GM12878 (cell line): ENCODE measurements around the gene ASMTL. TPM values are rescaled to one million over a fixed set of nuclear protein-coding genes. Genes with fewer than 3 reads are reported as not detected.
A peak's percentile ranks its signal among the peaks of the same experiment; 100 is the strongest.

Experiments
- ATAC-seq: fragments of 200-7000 bp; cut with Tn5 transposase; 3 replicates; pipeline ENCODE4 v1.9.1; 2020; ENCODE audit warnings: mild to moderate bottlenecking, moderate library complexity
- BruUV-seq: library from RNA; stranded (reverse); fragments of 400-500 nt; replicated peaks from 2 replicates; lab custom pipeline; 2021; lab: Mats Ljungman, UMichigan
- CTCF ChIA-PET: fragments of 300-600 bp; sonication (Branson Sonifier 250); formaldehyde crosslinking; extraction: SDS; loops from one replicate; lab custom pipeline; 2021; ENCODE audit warnings: inconsistent platforms; lab: Yijun Ruan, JAX
- POLR2A ChIA-PET: fragments of 350-600 bp; formaldehyde crosslinking; extraction: SDS; loops from one replicate; lab custom pipeline; 2021; ENCODE audit warnings: inconsistent platforms; lab: Charles Lee
- RAD21 ChIA-PET: fragments of 300-600 bp; sonication (Branson Sonifier 250); formaldehyde crosslinking; loops from one replicate; lab custom pipeline; 2023; ENCODE audit warnings: antibody characterized with exemption; ENCODE audit not compliant: unreplicated experiment; lab: Charles Lee
- SMC1A ChIA-PET: fragments of 300-600 bp; sonication (Branson Sonifier 250); formaldehyde crosslinking; loops from one replicate; lab custom pipeline; 2023; ENCODE audit not compliant: unreplicated experiment, uncharacterized antibody; lab: Charles Lee
- DNase-seq: peaks from one replicate; pipeline ENCODE4 v3.0.0-alpha.2; 2011; ENCODE audit warnings: low read depth, low spot score
- FAIRE-seq: peaks from 3 replicates; lab custom pipeline; 2011; peaks lifted over from hg19 to GRCh38; lab: Jason Lieb, UNC
- H2AFZ ChIP-seq: 2 replicates; pipeline ENCODE4 v1.6.0; 2011; ENCODE audit warnings: low read depth, low read length, control low read depth; ENCODE audit not compliant: control insufficient read depth
- H3K27ac ChIP-seq: 2 replicates; pipeline ENCODE4 v1.5.1; 2011; ENCODE audit warnings: control low read depth; ENCODE audit not compliant: control insufficient read depth, insufficient read depth
- H3K27me3 ChIP-seq, 2 experiments: replicated peaks in 1 of 2; 2 replicates each; pipeline versions ENCODE4 v1.6.0 to v1.6.1; 2011; ENCODE audit warnings: low read length in 1 of 2; ENCODE audit not compliant: control insufficient read depth in 2 of 2, insufficient read depth in 2 of 2
- H3K36me3 ChIP-seq, 2 experiments: 2 replicates each; pipeline ENCODE4 v1.5.1; 2011; ENCODE audit warnings: low read length in 1 of 2; ENCODE audit not compliant: control insufficient read depth in 2 of 2, insufficient read depth in 2 of 2
- H3K4me1 ChIP-seq: 2 replicates; pipeline ENCODE4 v1.6.1; 2011; ENCODE audit warnings: mild to moderate bottlenecking, low read length, moderate library complexity, mixed read lengths; ENCODE audit not compliant: control insufficient read depth, insufficient read depth
- H3K4me2 ChIP-seq: 2 replicates; pipeline ENCODE4 v1.6.0; 2011; ENCODE audit warnings: control low read depth; ENCODE audit not compliant: control insufficient read depth, insufficient read depth
- H3K4me3 ChIP-seq: fragments of 200-600 bp; sonication (generic); 2 replicates; pipeline ENCODE4 v1.5.1; 2016
- H3K79me2 ChIP-seq: 2 replicates; pipeline ENCODE4 v1.6.0; 2011; ENCODE audit warnings: low read length; ENCODE audit not compliant: control insufficient read depth, insufficient read depth
- H3K9ac ChIP-seq: 2 replicates; pipeline ENCODE4 v1.8.0; 2011; ENCODE audit warnings: low read length, control low read depth, mixed read lengths; ENCODE audit not compliant: control insufficient read depth, insufficient read depth
- H3K9me3 ChIP-seq: replicated peaks from 3 replicates; pipeline ENCODE4 v1.5.1; 2011; ENCODE audit warnings: mild to moderate bottlenecking, low read length; ENCODE audit not compliant: control insufficient read depth, insufficient read depth
- H4K20me1 ChIP-seq: 2 replicates; pipeline ENCODE4 v1.6.0; 2011; ENCODE audit not compliant: control insufficient read depth, insufficient read depth
- E2F8 ChIP-seq: fragments of 450-650 bp; IDR thresholded peaks from 2 replicates; pipeline ENCODE4 v1.6.1; 2018; ENCODE audit warnings: mild to moderate bottlenecking, low read depth, moderate library complexity; ENCODE audit not compliant: partially characterized antibody
- POLR2A ChIP-seq: IDR thresholded peaks from 2 replicates; pipeline ENCODE4 v1.6.1; 2011; ENCODE audit warnings: low read depth, mild to moderate bottlenecking, low read length
- RAD21 ChIP-seq: IDR thresholded peaks from 2 replicates; pipeline ENCODE4 v1.6.1; 2011; ENCODE audit warnings: mild to moderate bottlenecking, low read depth, low read length, moderate library complexity; ENCODE audit not compliant: insufficient read depth
- TBL1XR1 ChIP-seq: IDR thresholded peaks from 2 replicates; pipeline ENCODE4 v1.6.1; 2012; ENCODE audit warnings: low read depth, low read length, improper control_type of control experiment
- WGBS: methylation state at CpG from one replicate; pipeline ENCODE4 v1.1.6; 2016; ENCODE audit warnings: low lambda C conversion rate; ENCODE audit not compliant: insufficient replicate concordance, insufficient coverage; ENCODE audit errors: missing lambda C conversion rate; 5-methylcytosine and 5-hydroxymethylcytosine counted together
- in situ Hi-C: fragments of 300-500 bp; cut with MboI; formaldehyde crosslinking; loops from 9 replicates; pipeline ENCODE4 v1.14.3; 2018; ENCODE audit warnings: mixed read lengths
- intact Hi-C: fragments of 100-400 bp; cut with micrococcal nuclease; formaldehyde crosslinking; loops from one replicate; pipeline ENCODE4 v1.14.2; 2022; ENCODE audit not compliant: unreplicated experiment
- polyA plus RNA-seq, 11 experiments: library from polyadenylated mRNA; depleted of rRNA in 4 of 11; unstranded in 6 of 11; stranded (reverse) in 5 of 11; fragments of >200 nt; fragmentation: Nextera tagmentation in 4 of 11; fragmentation: Illumina TruSeq in 1 of 11; extraction: Ambion mirVana in 4 of 11; extraction: Trizol in 1 of 11; gene quantifications; 1 replicate in 1 of 11; 2 replicates in 10 of 11; pipeline versions ENCODE4 v1.2.1 to v1.2.3, GENCODE V29; 2011 to 2016; ENCODE audit warnings: inconsistent platforms in 2 of 11, missing spikeins in 2 of 11, low read depth in 1 of 11
- total RNA-seq, 4 experiments: library from RNA; depleted of rRNA in 3 of 4; stranded (reverse); fragments of >200 nt in 3 of 4; fragmentation: Illumina TruSeq in 1 of 4; extraction: Trizol in 1 of 4; gene quantifications; 2 replicates each; pipeline versions ENCODE4 v1.2.1 to v1.2.3, GENCODE V29; 2013 to 2021

The ASMTL gene
- total and polyA plus RNA-seq, 10 of the 15 experiments (the other 5 are each of a cell fraction or from before 2014, with no cell fraction given) = 1.6 to 51.9 (median 32.1) TPM

GRCh38 chrX:1400049-1400448 is 52.7 kb downstream of the ASMTL start:
- in situ Hi-C loops = no loop called here
- no peaks in the 10 kb centered on the region for H4K20me1 ChIP-seq
- CTCF ChIA-PET = no interaction called here

More at GRCh38 chrX:1400049-1400448, 52.7 kb downstream of the ASMTL start:
- no peaks in the 10 kb centered on the region; the same call in 2 of the 3 replicates for H3K9me3 ChIP-seq
- H3K79me2 ChIP-seq = peaks cover 7% of the 10 kb centered on the region
- 89% methylated on average over 12 of the region's 12 CpGs for WGBS
- ChIA-PET RAD21 (no interaction called here), POLR2A (no interaction called here), SMC1A (no interaction called here)
- intact Hi-C loops = no loop called here
- H3K4me1 ChIP-seq = peaks cover under 1% of the 10 kb centered on the region; the same call in 1 of the 2 replicates
- peaks cover 8 to 19% of the 10 kb centered on the region in 2 experiments; a peak in 3 of 4 replicates for H3K36me3 ChIP-seq
- H3K9ac ChIP-seq = no peak overlapping the region
- DNase-seq (no peak), FAIRE-seq (no peak), ATAC-seq (no peak)
- TF ChIP-seq TBL1XR1 = no peak
- peak; percentile 50; the same call in 1 of the 2 replicates for TF ChIP-seq POLR2A
- no peak for TF ChIP-seq RAD21
- no peak for TF ChIP-seq E2F8
- H3K27ac ChIP-seq = no peak overlapping the region
- no peak overlapping the region for H2AFZ ChIP-seq
- no peak overlapping the region for H3K4me3 ChIP-seq
- no peaks in the 10 kb centered on the region for H3K27me3 ChIP-seq
- no peak overlapping the region for H3K4me2 ChIP-seq
- no TSS peak for BruUV-seq
